Fibroblast of skin of left quadriceps (primary cell): ENCODE data around the gene NCAN.
A peak's percentile ranks its signal among the peaks of the same experiment; 100 is the strongest.
"Not testable (repeated sequence)": the region's sequence is repeated elsewhere in the genome, so short reads cannot be mapped to it uniquely, and the experiment has no call there.

ENCODE experiments used
- DNase-seq, 2 experiments: peaks; one replicate each; pipeline ENCODE4 v3.0.0-alpha.2; 2013; ENCODE audit warnings: low read depth in 2 of 2

The NCAN gene

DNA sequence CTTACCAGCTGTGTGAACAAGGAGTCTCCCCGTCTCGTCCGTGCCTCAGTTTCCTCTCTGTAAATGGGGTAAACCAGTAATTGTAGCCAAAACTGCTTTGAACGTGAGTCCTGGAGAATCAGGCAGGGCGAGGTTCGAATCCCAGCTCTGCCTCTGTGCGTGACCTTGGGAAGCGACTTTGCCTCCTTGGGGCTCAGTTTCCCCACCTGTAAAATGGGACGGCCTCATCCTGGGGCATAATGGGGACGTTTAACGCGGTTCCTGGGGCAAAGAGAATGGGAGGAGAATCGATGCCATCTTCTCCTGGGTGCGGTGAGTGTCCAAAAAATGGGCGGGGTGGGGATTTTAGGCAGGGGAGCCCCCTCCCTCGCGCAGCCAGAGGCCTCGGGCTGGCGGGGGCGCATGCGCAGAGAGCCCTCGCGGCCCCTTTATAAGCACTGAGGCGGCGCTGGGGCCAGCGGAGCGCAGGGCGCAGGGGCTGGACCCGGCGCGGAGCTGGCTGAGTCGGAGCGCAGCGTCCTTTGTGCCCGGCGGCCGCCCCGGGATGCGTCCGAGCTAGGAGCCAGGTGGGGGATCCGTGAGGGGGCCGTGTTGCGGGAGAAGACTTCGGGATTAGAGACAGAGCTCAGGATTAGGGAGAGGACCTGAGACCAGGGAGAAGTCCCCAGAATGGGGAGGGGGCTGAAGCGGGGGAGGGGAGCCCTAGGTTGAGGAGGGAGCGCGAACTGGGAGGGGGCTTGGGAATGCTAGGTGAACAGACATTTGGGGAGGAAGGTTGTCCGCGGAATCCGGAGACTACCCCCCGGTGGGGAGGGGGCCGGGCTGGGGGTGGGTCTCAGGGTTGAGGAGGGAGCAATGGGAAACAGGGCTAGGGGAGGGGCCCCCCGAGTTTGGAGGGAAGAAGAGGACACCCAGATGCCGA, at the start of gene NCAN:
Gene NCAN (plus strand): TSS at position 460 of the 922 bp plus-strand sequence. CDS start 4,996 bp downstream, outside the sequence.
- no peak for DNase-seq

DNA sequence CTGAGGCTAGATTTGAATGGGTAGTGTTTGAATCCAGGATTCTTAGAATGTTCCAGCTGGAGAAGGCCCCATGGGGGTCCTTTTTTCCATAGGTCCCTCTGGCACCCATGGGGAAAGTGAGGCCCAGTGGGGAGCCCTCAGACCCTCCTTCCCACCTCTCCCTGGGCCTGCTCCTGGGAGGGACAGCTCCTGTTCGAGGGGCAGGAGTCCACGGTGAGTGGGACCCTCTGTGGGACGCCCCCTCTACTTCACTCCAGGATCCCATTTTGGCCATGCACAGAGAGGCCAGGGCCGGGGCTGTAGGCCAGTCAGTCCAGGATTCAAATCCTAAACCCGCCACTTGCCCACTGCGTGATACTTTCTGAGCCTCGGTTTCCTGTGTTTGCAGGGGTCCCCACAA, 49.3 kb upstream of the NCAN start:
- no peak for DNase-seq

DNA sequence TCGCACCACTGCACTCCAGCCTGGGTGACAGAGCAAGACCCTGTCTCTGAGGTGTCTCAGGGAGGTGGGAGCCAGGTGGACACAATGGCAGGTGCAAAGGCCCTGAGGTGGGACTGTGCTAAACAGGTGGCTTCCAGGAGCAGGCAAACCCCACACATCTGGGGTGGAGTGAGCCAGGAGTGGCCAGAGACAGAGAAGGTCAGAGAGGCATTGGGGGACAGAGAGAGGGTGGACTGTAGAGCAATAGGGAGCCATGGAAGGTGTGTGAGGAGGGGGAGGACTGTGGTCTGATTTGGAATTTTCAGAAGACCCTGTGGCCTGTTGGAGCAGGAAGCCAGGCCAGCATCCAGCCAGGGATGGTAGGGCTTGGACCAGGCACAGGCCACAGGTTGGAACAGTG, 46.4 kb upstream of the NCAN start:
- DNase-seq = no peak

DNA sequence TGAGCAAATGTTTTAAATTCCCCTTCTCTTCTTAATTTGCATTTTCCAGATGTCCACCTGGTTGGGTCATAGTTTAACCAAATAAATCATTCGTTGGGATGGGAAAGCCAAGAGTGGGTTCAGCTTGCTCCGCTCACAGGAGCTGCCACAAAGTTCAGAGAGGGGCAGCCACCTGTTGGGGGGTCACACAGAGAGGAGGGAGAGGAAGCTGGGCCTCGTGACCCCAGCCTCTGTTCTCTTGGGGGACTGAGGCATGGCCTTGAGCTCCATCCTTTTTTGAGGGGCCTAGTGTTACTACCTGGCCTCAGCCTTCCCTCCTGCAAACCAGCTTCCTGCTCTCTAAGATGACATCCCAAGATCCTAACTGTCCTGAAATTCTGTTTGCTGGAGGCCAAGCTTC, 44.1 kb upstream of the NCAN start:
- no peak for DNase-seq

DNA sequence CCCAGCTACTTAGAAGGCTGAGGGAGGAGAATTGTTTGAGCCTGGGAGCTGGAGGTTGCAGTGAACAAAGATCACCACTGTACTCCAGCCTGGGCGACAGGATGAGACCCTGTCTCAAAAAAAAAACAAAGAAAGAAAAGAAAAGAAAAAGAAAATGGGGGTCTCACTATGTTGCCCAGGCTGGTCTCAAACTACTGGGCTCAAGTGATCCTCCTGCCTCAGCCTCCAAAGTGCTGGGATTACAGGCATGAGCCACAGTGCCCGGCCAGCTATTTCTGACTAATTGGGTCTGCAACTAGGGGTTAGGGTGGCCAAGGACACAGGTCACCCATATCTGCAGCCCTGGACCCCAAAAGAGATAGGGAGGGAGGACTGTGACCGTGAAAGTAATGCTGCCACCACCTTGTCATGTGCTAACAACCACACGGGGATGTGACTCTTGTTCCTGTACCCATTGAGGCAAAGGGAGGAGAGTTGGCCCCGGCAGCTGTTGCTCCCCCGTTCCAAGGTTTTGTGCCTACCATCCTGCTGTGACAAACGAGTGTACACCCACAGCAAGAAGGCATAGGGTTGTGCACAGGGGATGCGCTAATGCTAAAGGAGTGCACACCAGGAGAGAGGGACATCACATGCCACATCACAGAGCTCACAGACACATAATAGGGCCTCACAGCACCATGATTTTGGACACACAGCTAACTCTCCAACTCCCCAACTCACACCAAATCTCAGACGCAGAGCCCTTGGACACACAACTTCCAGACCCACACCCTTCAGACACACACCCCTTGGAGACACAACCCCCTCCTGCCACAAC, 42.3 kb upstream of the NCAN start:
- DNase-seq = no peak

DNA sequence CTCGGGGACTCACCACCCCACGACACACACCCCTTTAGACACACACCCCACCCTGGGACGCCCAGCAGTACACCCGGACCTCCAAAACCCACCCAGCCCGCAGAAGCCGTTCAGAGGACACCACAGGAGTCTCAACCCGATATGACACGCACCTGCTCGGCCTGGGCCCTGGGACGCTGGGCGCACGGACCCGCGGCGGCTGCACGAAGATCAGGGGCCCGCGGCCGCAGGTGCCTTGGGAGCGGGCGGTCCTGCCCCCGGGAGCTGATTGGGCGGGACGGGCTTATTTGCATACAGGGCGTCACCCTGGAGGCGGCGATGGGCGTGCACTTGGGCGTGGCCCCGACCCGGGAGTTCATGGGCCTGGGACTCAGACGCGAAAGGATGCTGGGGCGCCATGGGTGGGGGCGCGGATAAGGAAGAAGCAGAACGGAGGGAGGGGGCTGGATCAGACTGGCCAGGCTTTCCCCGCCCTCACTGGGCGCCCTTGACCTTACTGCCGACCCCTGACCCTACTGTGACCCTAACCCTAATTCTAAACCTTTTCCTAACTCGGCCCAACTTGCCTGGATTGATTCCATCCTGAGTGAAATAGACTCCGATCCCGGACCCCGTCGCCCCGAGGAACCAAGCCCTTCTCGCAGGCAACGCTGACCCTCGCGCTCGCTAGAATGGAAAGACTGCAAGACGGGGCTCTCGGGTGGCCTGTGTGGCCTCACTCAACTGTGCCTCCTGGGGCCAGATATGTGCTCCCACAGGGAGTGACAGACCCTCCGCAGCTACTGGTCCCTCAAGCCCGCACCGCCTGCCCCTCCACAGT, 41.5 kb upstream of the NCAN start, which contains the start of gene MEF2B:
Gene MEF2B (minus strand): TSS at position 211 of the 820 bp plus-strand sequence. CDS start 19,528 bp downstream, outside the sequence.
- DNase-seq = peak in 1 of 2 experiments; percentile 17

DNA sequence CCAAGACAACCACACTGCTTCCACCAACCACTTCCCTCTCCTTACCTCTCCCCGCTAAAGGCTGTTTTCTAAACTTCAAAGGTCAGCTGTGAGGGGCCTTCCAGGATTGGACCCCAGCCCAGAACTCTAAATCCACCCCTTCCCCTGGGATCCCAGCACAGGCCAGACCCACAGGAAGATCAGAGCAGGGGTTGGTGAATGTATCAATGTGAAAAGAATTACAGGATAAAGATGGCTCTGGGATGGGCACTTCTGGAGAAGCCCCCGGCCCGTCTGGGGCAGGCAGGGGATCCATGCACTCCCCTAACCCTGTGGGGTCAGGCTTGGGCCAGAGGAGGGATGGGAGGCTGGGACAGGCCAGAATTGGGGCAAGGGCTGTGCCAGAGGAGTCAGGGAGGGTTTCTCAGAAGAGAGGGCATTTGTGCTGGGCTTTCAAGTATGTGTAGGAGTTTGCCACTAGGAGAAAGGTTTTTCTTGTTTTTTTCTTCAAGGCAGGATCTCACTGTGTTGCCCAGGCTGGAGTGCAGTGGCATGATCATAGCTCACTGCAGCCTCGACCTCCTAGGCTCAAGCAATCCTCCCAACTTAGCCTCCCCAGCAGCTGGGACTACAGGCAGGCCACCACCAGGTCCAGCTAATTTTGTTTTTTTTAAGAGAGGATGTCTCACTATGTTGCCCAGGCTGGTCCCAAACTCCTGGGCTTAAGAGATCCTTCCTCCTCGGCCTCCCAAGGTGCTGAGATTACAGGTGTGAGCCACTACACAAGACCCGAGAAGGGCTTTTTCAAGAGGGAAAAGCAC, 40.7 kb upstream of the NCAN start:
- DNase-seq = no peak

DNA sequence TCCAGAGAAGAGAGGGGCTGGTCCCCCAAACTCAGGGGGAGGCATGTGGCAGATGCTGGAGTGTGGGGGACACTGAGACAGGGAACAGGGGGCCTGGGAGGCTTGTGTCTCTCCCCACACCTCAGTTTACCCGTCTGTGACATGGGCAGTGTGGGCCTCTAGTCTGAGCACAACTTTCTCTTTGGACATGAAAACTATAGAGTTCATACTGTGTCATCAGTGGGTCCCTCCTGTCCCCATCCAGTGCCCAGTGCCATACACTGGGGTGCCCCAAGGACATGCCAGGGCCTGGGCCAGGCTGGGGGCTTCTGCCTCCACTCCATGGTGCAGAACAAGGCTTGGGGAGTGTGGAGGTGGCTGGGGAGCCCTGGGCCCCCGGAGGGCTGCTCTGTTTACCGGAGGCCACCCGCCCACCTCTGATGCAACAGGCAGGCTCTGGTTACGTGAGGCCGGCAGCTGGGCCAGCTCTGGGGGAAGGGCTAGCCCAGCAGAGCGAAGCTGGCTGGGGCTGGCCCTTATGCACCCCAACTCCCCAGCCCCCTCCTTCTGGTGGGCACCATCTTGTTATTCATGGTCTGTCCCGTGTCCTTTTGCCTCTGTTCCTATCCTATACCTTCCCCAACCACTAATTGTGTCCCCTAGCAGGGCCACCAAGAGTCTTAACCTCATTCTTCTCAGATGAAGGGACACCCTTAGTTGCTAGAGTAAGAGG, 39.8 kb upstream of the NCAN start:
- DNase-seq = peak; percentile 46 to 57

DNA sequence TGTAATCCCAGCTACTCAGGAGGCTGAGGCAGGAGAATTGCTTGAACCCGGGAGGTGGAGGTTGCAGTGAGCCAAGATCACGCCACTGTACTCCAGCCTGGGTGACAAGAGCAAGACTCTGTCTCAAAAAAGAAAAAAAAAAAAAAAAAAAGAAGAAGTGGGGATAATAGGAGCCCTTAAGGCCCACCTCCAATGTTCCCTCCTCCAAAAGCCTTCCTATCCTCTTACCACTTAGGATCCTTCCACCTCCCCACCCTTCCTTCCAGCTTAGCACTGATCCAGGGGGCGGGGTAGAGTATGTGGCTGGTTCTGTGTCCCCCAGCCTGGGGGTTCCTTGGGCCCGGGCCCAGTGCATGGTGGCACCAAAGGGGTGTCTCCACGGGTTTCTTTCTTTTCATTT, 38.5 kb upstream of the NCAN start:
- DNase-seq = not testable (repeated sequence)

DNA sequence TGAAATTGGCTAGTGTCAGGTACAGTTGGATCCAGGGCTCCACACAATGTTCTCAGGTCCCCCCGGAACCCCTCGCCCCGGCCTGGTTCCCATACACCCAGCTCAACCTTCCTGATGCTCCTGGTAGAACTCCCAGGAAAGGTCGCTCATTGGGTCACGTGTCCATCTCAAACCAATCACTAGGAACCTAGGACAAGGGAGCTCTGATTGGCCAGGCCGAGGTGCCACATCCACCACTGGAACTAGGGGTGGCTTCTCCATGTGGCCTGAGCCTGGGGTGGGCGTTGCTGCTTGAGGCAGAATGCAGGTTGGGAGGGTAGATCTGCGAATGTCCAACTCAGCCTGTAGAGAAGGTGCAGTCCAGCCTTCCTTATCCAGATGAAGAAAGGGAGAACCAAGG, 34.8 kb upstream of the NCAN start:
- no peak for DNase-seq

DNA sequence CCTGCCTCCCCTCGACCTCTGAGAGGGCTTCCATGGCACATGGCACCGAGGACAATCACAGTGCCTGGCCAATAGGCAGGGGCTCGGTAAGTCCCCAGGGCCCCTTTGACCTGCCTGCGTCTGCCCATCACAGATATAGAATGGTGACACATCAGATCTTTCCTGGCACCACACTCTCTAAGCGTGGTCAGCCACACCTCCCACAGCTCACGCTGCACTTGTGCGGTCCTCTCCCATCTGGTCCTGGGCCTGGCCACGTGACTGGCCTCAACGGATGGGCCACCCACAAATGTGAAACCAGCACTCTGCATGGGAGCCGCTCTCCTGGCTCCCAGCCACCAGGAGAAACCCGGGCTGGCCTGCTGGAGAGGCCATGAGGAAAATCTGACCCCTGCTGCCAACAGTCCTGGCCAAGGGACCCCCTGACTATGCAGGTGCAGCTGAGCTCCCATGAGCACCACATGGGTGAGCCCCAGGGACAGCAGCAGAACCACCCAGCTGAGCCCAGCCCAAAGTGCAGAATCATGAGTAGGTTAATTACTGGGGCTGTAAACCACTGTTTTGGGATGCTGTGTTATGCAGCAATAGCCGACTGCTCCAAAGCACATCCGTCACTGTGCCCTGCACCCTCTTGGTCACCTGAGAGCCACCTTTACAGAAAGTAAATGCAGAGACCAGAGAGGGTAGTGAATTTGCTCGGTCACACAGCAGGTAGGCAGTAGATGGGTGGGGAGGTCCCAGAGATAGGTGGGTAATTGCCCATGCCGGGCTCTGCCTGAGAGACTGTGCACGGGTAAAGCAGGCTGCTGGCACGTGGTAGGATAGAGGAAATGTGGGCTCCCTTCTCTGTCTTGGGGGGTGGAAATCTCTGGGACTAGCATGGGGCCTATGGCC, 32.0 kb upstream of the NCAN start:
- no peak for DNase-seq

DNA sequence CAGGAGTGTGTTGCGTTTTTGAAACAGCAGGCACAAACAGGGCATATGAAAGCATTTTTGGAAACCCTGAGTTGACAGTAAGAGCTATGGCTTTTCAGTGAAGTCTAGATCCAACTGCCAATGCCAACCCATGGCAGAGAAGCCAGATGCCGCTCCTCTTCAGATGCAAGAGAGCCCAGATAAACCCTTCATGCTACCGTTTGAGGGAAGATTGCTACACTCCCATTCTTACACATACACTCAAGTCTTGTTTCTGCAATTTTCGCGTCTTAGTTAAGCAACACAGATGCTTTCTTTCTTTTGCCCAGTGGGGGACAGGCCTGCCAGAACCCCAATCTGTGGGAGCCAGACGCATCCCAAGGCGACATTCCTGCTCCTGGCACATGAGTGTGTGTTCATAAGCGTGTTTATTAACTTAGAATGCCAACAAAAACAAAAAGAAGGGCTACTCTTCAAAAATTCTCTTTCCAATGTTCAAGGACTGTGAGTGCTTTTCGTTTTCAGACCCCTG, 30.2 kb upstream of the NCAN start:
- DNase-seq = no peak

DNA sequence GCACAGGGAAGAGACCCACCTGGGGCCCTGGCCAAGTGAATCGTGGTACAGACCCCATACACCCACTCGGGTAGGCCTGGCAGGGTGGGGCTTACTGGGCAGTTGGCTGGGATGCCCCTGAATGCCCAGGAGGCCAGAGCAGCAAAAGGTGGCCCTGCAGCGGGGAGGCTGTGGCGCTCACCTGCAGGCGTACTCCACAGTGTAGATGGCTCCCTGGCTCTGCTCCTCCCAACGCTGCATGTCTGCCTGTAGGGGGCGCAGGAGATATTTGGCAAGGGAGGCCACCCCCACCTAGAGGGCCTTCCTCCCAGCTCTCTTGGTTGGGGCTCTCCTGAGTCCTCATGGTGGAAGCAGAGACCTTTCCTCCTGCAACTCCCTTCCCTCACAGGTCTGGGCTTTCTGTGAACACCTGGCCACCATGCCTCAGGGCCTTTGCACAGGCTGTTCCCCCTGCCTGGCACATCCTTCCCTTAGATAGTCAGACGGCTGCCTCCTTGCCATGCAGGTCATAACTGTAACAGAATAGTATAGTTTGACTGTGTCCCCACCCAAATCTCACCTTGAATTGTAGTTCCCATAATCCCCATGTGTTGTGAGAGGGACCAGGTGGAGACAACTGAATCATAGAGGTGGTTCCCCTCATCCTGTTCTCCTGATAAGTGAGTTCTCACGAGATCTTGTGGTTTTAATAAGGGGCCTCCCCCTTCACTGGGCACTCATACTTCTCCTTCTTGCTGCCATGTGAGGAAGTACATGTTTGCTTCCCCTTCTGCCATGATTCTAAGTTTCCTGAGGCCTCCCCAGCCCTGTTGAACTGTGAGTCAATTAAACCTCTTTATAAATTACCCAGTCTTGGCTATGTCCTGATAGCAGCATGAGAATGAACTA, 25.7 kb upstream of the NCAN start:
- no peak for DNase-seq

DNA sequence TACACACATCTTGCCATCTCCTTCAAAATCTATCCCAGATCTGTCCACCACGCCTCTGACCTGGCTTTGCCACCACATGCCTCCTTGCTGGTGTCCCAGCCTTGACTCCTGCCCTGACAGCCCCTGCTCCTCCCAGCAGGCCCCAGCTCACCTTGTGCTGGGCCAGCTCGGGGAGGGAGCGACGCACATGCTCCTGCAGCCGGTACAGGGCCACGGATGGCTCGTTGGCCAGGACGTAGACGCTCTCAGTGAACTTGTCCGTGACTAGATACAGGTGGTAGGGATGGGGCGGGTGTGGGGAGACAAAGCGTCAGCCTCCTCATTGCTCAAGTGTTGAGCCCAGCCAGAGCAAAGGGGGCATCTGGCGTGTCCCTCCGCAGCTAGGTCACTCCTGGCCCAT, 25.0 kb upstream of the NCAN start:
- no peak for DNase-seq

DNA sequence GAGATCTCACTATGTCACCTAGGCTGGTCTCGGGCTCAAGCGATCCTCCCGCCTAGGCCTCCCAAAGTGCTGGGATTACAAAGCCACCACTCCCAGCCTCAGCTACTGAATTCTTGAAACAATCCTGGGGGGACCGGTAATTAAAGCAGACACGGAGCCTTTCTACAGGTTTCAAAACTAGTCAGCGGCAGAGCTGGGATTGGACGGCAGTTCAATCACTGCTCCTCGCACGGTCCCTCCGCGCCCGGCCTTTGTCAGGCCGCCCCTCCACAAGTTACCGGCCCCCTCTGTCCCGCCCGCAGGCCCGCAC, 20.0 kb upstream of the NCAN start:
- DNase-seq = no peak

DNA sequence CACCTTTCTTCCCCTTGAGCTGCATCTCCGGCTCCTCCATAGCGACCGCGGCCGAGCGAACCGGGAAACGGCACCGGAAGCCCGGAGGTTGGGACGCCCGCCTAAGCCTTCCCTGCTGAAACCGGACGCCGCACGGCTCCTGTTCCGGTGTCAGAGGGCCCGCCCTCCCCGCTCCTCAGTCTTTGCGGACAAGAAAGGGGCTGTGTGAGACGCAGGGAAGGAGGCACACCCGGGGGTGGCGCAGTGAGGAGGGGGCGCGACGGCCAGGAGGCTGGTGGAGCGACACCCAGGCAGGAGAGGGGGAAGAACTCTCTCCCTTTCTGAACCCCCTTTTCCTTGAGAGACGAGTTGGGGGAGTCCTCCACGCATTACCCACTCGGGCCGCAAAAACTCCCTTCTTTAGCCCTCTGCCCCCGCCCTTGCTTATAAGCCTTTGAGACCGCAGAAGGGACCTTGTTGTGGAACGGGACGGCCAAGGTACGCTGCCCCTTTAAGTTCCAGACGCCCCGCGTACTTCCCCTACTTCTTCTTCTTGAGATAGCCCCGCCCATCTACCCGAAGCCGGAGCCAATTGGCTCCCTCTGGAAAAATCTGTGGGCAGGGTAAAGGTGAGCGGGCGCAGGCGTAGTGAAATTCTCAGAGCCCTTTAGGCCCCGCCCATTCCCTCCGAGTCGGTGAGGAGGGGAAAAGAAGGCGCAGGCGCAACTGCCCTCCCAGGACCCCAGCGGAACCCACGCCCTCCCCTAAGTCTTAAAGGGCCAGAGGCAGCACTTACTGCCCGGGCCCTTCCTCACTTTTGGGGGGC, 19.5 kb upstream of the NCAN start, which contains the start of the genes BORCS8 and RFXANK:
Gene BORCS8 (minus strand): TSS at position 75 of the 805 bp plus-strand sequence. CDS start 35 bp downstream, at position 40.
Gene RFXANK (plus strand): TSS at position 181 of the 805 bp plus-strand sequence. CDS start 1,689 bp downstream, outside the sequence.
- peak; percentile 99 for DNase-seq

DNA sequence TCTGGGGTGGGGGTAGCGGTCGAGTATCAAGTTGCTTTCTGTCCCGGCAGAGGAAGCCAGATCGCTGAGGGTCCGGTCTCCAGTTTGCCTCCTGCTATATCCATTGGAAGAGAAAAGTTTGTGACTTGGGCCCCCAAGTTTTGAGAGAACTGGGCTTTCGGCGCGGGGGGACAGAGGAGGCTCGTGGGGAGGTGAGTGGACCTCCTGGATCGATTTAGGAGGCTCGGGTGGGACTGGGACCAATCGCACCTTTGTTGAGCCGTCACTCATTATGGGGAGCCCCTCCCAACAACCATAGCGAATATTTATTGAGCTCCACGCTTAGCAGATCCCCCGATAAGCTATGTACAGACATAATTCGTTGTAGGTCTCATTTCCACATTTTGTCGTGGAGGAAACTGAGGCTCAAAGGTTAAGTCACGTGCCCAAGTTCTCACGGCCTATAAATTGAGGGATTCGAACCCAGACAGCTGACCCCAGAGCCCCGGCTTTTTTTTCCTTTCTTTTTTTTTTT, 18.8 kb upstream of the NCAN start:
- no peak for DNase-seq
